Adrenal gland (tissue), 12 donors: ENCODE results near the gene MKNK2. TPM values are rescaled to one million over a fixed set of nuclear protein-coding genes. Genes with fewer than 3 reads are reported as not detected.

Experiments used
- DNase-seq, 7 donors: peaks; one replicate each; pipeline ENCODE4 v3.0.0-alpha.2; 2019 to 2020
- H3K27ac ChIP-seq, 5 donors: fragments of 200-600 bp; sonication (generic) in 4 of 5; 1 replicate in 3 of 5; 2 replicates in 2 of 5; pipeline versions ENCODE4 v1.5.1 to v1.8.0; 2016 to 2020; ENCODE audit warnings: mild to moderate bottlenecking in 1 of 5
- H3K27me3 ChIP-seq: fragments of 200-600 bp; 2 replicates; pipeline ENCODE4 v1.8.0; 2021
- H3K36me3 ChIP-seq, 2 donors: fragments of 200-600 bp; replicated peaks in 1 of 2; 1 replicate in 1 of 2; 2 replicates in 1 of 2; pipeline versions ENCODE4 v1.5.1 to v1.8.0; 2018 to 2022
- H3K4me1 ChIP-seq, 2 donors: fragments of 200-600 bp; replicated peaks in 1 of 2; 1 replicate in 1 of 2; 2 replicates in 1 of 2; pipeline versions ENCODE4 v1.5.1 to v1.8.0; 2018 to 2021
- H3K4me3 ChIP-seq, 4 donors: fragments of 200-600 bp; sonication (generic) in 3 of 4; one replicate each; pipeline ENCODE4 v1.5.1; 2016 to 2018
- H3K9me3 ChIP-seq, 3 donors: fragments of 200-600 bp; sonication (generic) in 1 of 3; replicated peaks in 1 of 3; 1 replicate in 2 of 3; 2 replicates in 1 of 3; pipeline versions ENCODE4 v1.5.1 to v1.8.0; 2016 to 2021
- POLR2A ChIP-seq, 2 donors: fragments of 450-650 bp; IDR thresholded peaks; one replicate each; pipeline ENCODE4 v1.6.1; 2017; ENCODE audit warnings: antibody characterized with exemption in 2 of 2, mild to moderate bottlenecking in 2 of 2, moderate library complexity in 1 of 2
- WGBS, 4 donors: extraction: QIAGEN DNeasy Blood & Tissue Kit in 2 of 4; methylation state at CpG; one replicate each; pipeline versions ENCODE4 v1.1.5 to v1.1.7; 2013 to 2017; 5-methylcytosine and 5-hydroxymethylcytosine counted together
- intact Hi-C, 2 donors: fragments of 100-400 bp; cut with DNase I; formaldehyde crosslinking; loops; one replicate each; pipeline versions ENCODE4 v1.14.1 to v1.15.0; 2022 to 2023
- polyA plus RNA-seq, 3 donors: library from polyadenylated mRNA; stranded (reverse); fragments of 200-250 nt in 2 of 3; fragments of 350-450 nt in 1 of 3; fragmentation: Illumina TruSeq in 1 of 3; extraction: RNeasy Lipid Tissue Mini Kit (QIAGEN cat#74804) in 1 of 3; gene quantifications; one replicate each; pipeline ENCODE4 v1.2.3, GENCODE V29; 2013 to 2014
- total RNA-seq, 9 donors: library from RNA; depleted of rRNA in 4 of 9; stranded (reverse); fragments of >200 nt in 4 of 9; fragments of 120-200 nt in 1 of 9; fragmentation: NEBNext Ultra II Directional in 1 of 9; extraction: Animal tissue kit (Norgen Biotek cat#: 25700) in 1 of 9; gene quantifications; one replicate each; pipeline versions ENCODE4 v1.1.0 to v1.2.4, GENCODE V29; 2013 to 2023
- TF ChIP-seq, protein P1 (sequence below), 6 experiments: fragments of 450-650 bp in 4 of 6; fragments of 200-600 bp in 2 of 6; sonication (generic) in 1 of 6; IDR thresholded peaks; 1 replicate in 5 of 6; 2 replicates in 1 of 6; pipeline versions ENCODE4 v1.5.1 to v1.8.0; 2016 to 2021; ENCODE audit warnings: antibody characterized with exemption in 6 of 6, mild to moderate bottlenecking in 2 of 6, moderate library complexity in 1 of 6
- donor health status: healthy with polysubstance abuse.
- donor health status: Bipolar disorder and iron deficiency.
- donor health status: DM: yes; HTN: yes; CAD: no.
- donor health status: DM: no; HTN: no; CAD: no.
- donor health status: DM: no; HTN: no; CAD: no.
- donor health status: DM: yes; HTN: yes; CAD: no.

The MKNK2 gene
- total and polyA plus RNA-seq, 12 donors: 25.5 to 440 (median 164) TPM

DNA sequence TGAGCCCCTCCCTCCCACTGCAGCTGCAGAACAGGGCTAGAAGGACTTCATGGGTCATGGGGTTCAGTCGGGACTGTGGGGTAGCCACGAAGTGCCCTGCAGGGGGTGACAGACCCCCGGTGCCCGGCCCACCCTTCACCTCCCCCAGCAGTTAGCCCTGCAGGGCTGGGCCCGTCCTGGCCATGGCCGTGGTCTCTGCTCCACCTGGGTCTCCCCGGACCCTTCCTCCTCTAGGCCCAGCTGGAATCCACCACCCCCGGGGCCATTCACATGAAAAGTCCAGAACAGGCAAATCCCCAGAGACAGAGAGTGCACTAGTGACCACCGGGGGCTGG lies 17.3 kb downstream of the MKNK2 start:
- Histone ChIP-seq H3K27ac (peak overlapping the region in 2 of 5 donors; percentile 40 to 98), H3K27me3 (no peaks in the 10 kb centered on the region), H3K36me3 (peaks cover 0 to 13% of the 10 kb centered on the region in 2 donors), H3K4me3 (no peak overlapping the region), H3K4me1 (peaks cover 23 to 33% of the 10 kb centered on the region in 2 donors), H3K9me3 (peaks cover 0 to 6% (median 0%) of the 10 kb centered on the region in 3 donors)
- TF ChIP-seq POLR2A (IDR thresholded peaks at IDR 0.05): no peak
- TF ChIP-seq, protein P1, sequence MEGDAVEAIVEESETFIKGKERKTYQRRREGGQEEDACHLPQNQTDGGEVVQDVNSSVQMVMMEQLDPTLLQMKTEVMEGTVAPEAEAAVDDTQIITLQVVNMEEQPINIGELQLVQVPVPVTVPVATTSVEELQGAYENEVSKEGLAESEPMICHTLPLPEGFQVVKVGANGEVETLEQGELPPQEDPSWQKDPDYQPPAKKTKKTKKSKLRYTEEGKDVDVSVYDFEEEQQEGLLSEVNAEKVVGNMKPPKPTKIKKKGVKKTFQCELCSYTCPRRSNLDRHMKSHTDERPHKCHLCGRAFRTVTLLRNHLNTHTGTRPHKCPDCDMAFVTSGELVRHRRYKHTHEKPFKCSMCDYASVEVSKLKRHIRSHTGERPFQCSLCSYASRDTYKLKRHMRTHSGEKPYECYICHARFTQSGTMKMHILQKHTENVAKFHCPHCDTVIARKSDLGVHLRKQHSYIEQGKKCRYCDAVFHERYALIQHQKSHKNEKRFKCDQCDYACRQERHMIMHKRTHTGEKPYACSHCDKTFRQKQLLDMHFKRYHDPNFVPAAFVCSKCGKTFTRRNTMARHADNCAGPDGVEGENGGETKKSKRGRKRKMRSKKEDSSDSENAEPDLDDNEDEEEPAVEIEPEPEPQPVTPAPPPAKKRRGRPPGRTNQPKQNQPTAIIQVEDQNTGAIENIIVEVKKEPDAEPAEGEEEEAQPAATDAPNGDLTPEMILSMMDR (IDR thresholded peaks at IDR 0.05): no peak
- intact Hi-C loops: no loop called here
- peak in 3 of 7 donors; percentile 23 to 29 (median 29) for DNase-seq
- 72 to 83% (median 75%) methylated on average over 1 to 9 of the region's 9 CpGs for WGBS, 4 donors

DNA sequence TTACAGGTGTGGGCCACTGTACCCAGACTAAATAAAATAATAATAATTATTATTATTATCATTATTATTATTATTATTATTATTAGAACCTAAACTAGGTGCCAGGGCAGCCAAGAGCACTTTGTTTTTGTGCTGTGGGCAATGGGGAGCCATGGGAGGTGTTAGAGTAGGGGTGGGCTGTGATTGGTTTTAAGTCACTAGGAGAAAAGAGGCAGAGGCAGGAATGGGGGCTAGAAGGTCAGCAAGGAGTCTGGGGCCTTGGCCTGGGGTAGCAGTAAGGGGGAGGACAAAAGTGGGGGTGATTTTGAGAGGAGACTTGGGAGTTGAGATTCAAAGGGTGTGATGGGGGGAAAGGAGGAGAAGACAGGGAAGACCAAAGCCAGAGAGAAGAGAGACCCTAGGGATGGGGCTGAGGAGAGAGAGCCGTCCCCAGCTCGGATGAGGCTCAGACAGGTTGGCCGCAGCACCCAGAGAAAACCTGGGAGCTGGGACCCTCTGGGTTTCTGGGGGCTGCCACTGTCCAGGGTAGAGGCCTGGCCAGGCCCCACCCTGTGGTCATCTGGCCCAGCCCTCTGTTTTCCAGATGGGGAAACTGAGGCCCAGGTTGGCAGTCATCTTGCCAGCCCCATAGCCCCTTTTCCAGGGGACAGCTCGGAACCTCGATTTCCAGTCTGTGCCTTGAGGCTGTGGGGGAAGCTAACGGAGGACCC lies 17.8 kb downstream of the MKNK2 start:
- 87 to 97% (median 93%) methylated on average over 3 to 6 of the region's 6 CpGs for WGBS, 4 donors
- intact Hi-C loops: no loop called here
- DNase-seq: peak in 2 of 7 donors; percentile 20 to 30
- peaks cover 0 to 6% (median 0%) of the 10 kb centered on the region in 3 donors for H3K9me3 ChIP-seq
- H3K27me3 ChIP-seq: no peaks in the 10 kb centered on the region
- peak overlapping the region in 4 of 5 donors; percentile 87 to 98 (median 92) for H3K27ac ChIP-seq
- H3K36me3 ChIP-seq: peaks cover 0 to 8% of the 10 kb centered on the region in 2 donors
- H3K4me3 ChIP-seq: no peak overlapping the region
- TF ChIP-seq, protein P1 (IDR thresholded peaks at IDR 0.05): no peak
- no peak for TF ChIP-seq POLR2A (IDR thresholded peaks at IDR 0.05)
- H3K4me1 ChIP-seq: peaks cover 25 to 33% of the 10 kb centered on the region in 2 donors

DNA sequence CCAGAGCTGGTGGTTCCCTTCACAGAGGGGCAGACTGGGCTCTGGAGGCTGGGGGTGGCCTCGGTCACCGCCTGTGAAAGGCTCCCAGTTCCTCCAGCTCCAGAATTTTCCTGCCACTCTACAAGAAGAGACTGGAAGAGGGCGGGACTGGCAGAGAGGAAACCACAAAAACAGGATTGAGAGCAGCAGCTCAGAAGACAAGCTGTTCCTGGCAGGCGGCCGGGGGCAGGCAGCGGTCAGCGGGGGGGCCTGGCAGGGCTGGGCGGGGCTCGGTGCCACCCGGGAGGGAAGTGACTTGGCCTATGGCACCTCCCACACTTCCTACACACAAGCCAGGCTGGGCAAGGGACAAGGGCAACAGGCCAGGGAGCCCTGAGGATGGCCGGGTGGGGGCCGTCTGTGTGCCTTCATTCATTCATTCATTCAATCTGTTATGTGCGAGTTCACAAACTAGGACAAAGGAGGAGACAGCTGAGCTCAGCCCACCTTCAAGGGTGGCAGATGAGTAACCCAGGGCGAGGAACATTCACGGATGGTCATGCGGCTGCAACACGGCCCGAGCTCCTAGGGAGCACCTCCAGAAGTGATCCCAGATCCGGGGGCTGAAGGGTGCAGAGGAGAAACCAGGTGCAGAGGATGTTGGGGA lies 18.6 kb downstream of the MKNK2 start:
- DNase-seq: peak; percentile 96 to 99 (median 97)
- intact Hi-C loops: no loop called here
- Histone ChIP-seq H3K27ac (peak overlapping the region; percentile 82 to 98 (median 88)), H3K4me3 (peak overlapping the region in 1 of 4 donors; percentile 8), H3K4me1 (peaks cover 31 to 40% of the 10 kb centered on the region in 2 donors), H3K36me3 (no peaks in the 10 kb centered on the region), H3K27me3 (no peaks in the 10 kb centered on the region), H3K9me3 (peaks cover 0 to 6% (median 0%) of the 10 kb centered on the region in 3 donors)
- TF ChIP-seq POLR2A (IDR thresholded peaks at IDR 0.05): peak in 1 of 2 donors; percentile 57
- TF ChIP-seq, protein P1 (IDR thresholded peaks at IDR 0.05): no peak
- 1 to 9% (median 4%) methylated on average over 9 to 19 of the region's 19 CpGs for WGBS, 4 donors

DNA sequence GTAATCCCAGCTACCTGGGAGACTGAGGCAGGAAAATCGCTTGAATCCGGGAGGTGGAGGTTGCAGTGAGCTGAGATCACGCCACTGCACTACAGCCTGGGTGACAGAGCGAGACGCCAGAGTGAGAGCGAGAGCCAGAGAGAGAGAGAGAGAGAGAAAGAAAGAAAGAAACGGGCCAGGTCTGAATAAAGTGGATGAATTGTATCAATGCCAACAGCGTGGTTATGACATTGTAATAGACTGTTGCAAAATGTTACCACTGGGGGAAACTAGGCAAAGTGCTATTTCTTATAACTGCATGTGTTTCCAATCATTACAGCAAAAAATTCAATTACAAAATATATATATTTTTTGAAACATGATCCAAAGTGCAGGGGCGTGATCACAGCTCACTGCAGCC lies 23.7 kb downstream of the MKNK2 start:
- DNase-seq: peak in 2 of 7 donors; percentile 43 to 56
- Histone ChIP-seq H3K27me3 (no peaks in the 10 kb centered on the region), H3K36me3 (no peaks in the 10 kb centered on the region), H3K4me3 (no peak overlapping the region), H3K27ac (peak overlapping the region in 2 of 5 donors; percentile 30 to 68), H3K9me3 (peaks cover 0 to 5% (median 0%) of the 10 kb centered on the region in 3 donors), H3K4me1 (peaks cover 26 to 33% of the 10 kb centered on the region in 2 donors)
- intact Hi-C loops: no loop called here
- 41 to 58% (median 54%) methylated on average over 9 of the region's 9 CpGs for WGBS, 4 donors
- TF ChIP-seq POLR2A (IDR thresholded peaks at IDR 0.05): no peak
- TF ChIP-seq, protein P1 (IDR thresholded peaks at IDR 0.05): peak in 4 of 6 experiments; percentile 16 to 28 (median 20)
